ENCODE data around the gene ATP8B3.

ATP8B3 gene

DNA sequence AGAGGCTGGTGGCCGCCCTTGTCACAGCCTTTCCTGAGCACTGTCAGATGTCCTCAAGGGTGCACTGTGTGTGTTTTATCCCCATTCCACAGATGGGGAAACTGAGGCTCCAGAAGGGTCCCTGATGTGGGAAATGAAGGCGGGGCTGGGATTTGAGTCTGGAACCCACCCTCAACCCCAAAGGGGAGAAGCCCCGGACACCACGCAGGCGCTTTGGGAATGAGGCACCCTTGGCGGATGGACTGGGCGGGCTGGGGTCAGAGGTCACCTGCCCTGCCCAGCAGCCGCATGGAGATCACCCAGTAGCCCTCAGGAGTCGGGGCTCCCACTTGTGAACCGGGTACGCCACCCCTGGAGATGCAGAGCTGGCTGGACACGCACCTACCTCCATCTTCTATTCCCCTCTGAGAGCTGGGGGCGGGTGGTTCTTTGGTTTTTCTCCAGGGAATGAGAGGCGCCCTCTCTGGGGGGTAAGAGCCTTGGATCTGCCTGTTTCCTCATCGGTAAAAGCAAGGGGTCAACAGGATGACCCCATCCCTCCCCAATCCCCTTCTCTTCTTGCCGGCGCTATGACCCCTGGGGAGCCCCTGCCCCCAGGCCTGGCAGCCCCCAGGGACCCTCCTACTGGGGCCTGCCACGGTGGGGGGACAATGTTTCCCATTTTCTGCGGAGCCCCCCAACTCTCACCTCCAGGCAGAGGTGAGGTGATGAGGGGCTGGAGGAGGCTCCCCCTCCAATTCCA is 67.1 kb downstream of the ATP8B3 start:
- H3K36me3 ChIP-seq (ENCODE audit: insufficient read depth, low read length) = no peaks in the 10 kb centered on the region
- peaks cover 3% of the 10 kb centered on the region for H4K20me1 ChIP-seq (ENCODE audit: insufficient read depth, low read length)
- no peaks in the 10 kb centered on the region for H3K27me3 ChIP-seq (ENCODE audit: insufficient read depth, low read length, poor library complexity)
- DNase-seq (no peak), ATAC-seq (ENCODE audit: insufficient read depth, low read depth) (no peak)
- H3K4me3 ChIP-seq (ENCODE audit: low read depth in 1 of 2, low read length in 2 of 2) = no peak overlapping the region
- no peak for TF ChIP-seq EZH2 (IDR thresholded peaks at IDR 0.05; ENCODE audit: borderline replicate concordance, low read depth, low read length, severe bottlenecking)
- TF ChIP-seq, protein P1, sequence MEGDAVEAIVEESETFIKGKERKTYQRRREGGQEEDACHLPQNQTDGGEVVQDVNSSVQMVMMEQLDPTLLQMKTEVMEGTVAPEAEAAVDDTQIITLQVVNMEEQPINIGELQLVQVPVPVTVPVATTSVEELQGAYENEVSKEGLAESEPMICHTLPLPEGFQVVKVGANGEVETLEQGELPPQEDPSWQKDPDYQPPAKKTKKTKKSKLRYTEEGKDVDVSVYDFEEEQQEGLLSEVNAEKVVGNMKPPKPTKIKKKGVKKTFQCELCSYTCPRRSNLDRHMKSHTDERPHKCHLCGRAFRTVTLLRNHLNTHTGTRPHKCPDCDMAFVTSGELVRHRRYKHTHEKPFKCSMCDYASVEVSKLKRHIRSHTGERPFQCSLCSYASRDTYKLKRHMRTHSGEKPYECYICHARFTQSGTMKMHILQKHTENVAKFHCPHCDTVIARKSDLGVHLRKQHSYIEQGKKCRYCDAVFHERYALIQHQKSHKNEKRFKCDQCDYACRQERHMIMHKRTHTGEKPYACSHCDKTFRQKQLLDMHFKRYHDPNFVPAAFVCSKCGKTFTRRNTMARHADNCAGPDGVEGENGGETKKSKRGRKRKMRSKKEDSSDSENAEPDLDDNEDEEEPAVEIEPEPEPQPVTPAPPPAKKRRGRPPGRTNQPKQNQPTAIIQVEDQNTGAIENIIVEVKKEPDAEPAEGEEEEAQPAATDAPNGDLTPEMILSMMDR (IDR thresholded peaks at IDR 0.05; ENCODE audit: borderline replicate concordance, extremely low read depth, low read length, poor library complexity, severe bottlenecking) = no peak
- H2AFZ ChIP-seq (ENCODE audit: low read depth, low read length) = no peak overlapping the region
- H3K4me2 ChIP-seq (ENCODE audit: insufficient read depth, low read length) = no peak overlapping the region
- no peaks in the 10 kb centered on the region for H3K4me1 ChIP-seq (ENCODE audit: insufficient read depth, low read length)
- H3K9ac ChIP-seq (ENCODE audit: low read depth, low read length) = no peak overlapping the region
- H3K79me2 ChIP-seq (ENCODE audit: insufficient read depth, low read length) = no peaks in the 10 kb centered on the region
- H3K27ac ChIP-seq (ENCODE audit: low read length) = no peak overlapping the region
- H3K9me3 ChIP-seq (ENCODE audit: insufficient read depth, low read length, severe bottlenecking) = no peaks in the 10 kb centered on the region

DNA sequence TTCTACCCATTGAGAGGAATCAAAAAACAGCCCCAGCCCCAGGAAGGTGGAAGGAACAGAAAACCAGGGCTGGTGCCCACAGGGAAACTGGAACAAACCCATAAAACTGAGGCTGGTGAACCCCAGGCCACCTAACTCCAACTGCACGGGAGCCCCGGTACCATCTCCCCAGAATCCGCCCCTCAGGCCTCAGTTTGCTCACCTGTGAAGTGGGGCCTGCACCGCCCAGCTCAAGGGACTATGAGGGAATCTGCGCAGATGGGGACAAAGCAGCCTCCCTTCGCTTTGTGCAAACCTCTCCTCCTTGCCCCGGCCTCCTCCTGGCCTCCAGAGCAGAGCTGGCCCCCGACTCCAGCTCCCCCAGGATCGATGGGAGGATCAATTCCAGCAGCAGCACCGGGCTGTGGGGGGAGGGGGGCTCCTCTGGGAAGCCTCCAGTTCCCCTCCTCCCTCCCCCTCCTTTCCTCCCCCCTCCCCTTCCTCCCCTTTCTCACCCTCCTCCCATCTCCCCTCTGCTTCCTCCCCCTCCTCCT is 67.9 kb downstream of the ATP8B3 start:
- TF ChIP-seq EZH2 (IDR thresholded peaks at IDR 0.05; ENCODE audit: borderline replicate concordance, low read depth, low read length, severe bottlenecking) = no peak
- TF ChIP-seq, protein P1 (IDR thresholded peaks at IDR 0.05; ENCODE audit: borderline replicate concordance, extremely low read depth, low read length, poor library complexity, severe bottlenecking) = no peak
- Histone ChIP-seq H3K4me3 (ENCODE audit: low read depth in 1 of 2, low read length in 2 of 2) (no peak overlapping the region), H2AFZ (ENCODE audit: low read depth, low read length) (no peak overlapping the region), H3K27ac (ENCODE audit: low read length) (no peak overlapping the region), H3K36me3 (ENCODE audit: insufficient read depth, low read length) (no peaks in the 10 kb centered on the region), H3K4me2 (ENCODE audit: insufficient read depth, low read length) (no peak overlapping the region), H3K9ac (ENCODE audit: low read depth, low read length) (no peak overlapping the region), H3K4me1 (ENCODE audit: insufficient read depth, low read length) (no peaks in the 10 kb centered on the region), H3K9me3 (ENCODE audit: insufficient read depth, low read length, severe bottlenecking) (no peaks in the 10 kb centered on the region), H4K20me1 (ENCODE audit: insufficient read depth, low read length) (peaks cover 3% of the 10 kb centered on the region), H3K79me2 (ENCODE audit: insufficient read depth, low read length) (no peaks in the 10 kb centered on the region), H3K27me3 (ENCODE audit: insufficient read depth, low read length, poor library complexity) (no peaks in the 10 kb centered on the region)
- DNase-seq (no peak), ATAC-seq (ENCODE audit: insufficient read depth, low read depth) (no peak)

DNA sequence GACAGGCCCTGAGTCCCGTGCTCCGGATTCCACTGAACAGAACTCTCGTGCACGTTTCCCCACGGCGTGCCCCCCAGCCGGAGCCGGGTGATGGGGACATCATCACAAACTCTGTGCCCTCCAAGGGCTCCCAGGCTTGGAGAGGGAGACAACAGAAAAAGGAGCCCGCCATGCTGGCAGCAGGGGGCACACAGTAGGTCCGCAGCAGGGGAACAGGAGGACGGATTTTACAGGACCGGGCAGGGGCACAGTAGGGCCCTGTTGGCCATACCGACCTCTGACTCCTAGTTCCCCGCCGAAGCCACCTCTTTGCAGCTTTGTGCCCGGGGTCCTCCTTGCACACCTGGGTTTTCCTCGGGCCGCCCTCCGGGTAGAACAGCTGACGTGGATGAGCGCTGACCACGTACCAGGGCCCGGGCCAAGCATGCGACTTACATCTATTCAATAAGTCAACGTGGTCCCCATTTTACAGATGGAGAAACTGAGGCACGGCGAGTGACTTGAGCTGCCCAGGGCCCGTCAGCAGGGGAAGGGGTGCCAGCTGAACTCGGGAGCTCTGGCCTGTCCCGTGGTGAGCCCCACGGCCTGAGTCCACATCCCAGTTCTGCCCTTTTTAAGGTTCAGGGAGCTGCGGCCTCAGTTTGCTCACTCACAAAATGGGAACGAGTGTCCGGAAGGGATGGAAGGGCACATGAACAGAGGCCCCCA is 68.9 kb downstream of the ATP8B3 start:
- no peak for ATAC-seq (ENCODE audit: insufficient read depth, low read depth)

More for the DNA sequence above, 68.9 kb downstream of the ATP8B3 start:
- no peak overlapping the region for H3K4me3 ChIP-seq (ENCODE audit: low read depth in 1 of 2, low read length in 2 of 2)
- H3K9me3 ChIP-seq (ENCODE audit: insufficient read depth, low read length, severe bottlenecking) = no peaks in the 10 kb centered on the region
- H3K4me2 ChIP-seq (ENCODE audit: insufficient read depth, low read length) = no peak overlapping the region
- H3K4me1 ChIP-seq (ENCODE audit: insufficient read depth, low read length) = no peaks in the 10 kb centered on the region
- H3K9ac ChIP-seq (ENCODE audit: low read depth, low read length) = no peak overlapping the region
- DNase-seq = no peak
- no peaks in the 10 kb centered on the region for H3K36me3 ChIP-seq (ENCODE audit: insufficient read depth, low read length)
- H3K27ac ChIP-seq (ENCODE audit: low read length) = no peak overlapping the region
- no peak for TF ChIP-seq EZH2 (IDR thresholded peaks at IDR 0.05; ENCODE audit: borderline replicate concordance, low read depth, low read length, severe bottlenecking)
- peaks cover 3% of the 10 kb centered on the region for H4K20me1 ChIP-seq (ENCODE audit: insufficient read depth, low read length)
- H3K27me3 ChIP-seq (ENCODE audit: insufficient read depth, low read length, poor library complexity) = no peaks in the 10 kb centered on the region
- H3K79me2 ChIP-seq (ENCODE audit: insufficient read depth, low read length) = no peaks in the 10 kb centered on the region
- H2AFZ ChIP-seq (ENCODE audit: low read depth, low read length) = no peak overlapping the region

Measured in DND-41 (cell line).